Stimulated activated CD8-positive, alpha-beta memory T cell treated with anti-CD3 and anti-CD28 coated beads, Interleukin-12 subunit alpha, Interleukin-12 subunit beta, amount 100 ng/mL, for 24 hours (primary cell): ENCODE data around the gene ARHGEF11.

ENCODE experiments used
- DNase-seq: peaks from one replicate; pipeline ENCODE4 v3.0.0-alpha.2; 2020; ENCODE audit errors: extremely low read depth

The ARHGEF11 gene

DNA sequence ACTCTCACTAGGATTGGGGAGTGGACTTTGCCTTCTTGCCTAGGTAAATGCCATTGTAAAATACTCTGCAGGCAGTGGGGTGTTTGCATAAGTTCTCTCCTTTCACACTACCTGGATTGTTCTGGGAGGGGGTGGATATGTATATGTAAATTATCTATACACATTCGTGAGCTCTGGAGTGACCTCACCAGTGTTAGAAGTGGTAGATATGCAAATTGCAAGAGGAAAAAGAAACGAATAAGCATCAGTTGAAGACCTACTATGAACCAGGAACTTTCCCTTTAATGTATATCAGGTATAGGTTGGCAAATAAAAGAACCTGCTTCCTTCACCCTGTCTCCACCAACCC lies 1.5 kb upstream of the ARHGEF11 start:
- DNase-seq = no peak

DNA sequence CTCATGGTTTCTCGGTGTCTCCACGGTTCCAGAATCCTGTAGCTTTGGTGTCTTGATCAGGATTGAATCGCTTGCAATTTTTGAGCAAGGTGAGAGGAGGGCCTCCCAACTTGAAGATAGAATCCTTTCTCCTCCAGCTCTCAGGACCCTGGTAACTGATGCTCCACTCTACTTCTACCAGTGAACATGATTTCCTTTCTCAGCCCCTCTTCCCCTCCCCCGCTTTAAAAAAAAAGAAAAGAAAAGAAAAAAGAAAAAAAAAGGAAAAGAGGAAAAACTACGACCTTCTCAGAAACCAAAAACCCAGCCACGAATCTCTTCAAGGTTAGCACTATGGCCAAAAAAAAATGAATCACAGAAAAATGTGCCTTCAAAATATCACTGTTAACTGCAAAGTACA lies 1.2 kb downstream of the ARHGEF11 start:
- DNase-seq = no peak

DNA sequence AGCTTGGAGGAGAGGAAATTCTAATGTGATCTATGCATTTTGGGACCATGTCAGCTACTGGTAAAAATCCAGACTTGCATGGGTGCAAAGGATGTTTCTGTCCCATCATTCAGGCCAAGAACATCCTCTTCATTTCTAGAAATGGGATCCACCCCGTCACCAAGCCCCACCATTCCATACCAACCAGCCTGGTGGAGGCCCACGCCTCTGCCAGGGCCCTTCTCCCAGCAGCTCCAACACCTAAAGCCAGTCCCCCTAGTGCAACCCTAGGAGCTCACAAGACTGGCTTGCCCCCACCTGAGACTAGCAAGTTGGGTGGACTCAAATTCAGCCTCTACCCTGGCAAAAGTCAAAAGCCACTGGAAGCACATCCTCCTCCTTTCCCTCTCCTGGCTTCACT lies 1.9 kb downstream of the ARHGEF11 start:
- no peak for DNase-seq

DNA sequence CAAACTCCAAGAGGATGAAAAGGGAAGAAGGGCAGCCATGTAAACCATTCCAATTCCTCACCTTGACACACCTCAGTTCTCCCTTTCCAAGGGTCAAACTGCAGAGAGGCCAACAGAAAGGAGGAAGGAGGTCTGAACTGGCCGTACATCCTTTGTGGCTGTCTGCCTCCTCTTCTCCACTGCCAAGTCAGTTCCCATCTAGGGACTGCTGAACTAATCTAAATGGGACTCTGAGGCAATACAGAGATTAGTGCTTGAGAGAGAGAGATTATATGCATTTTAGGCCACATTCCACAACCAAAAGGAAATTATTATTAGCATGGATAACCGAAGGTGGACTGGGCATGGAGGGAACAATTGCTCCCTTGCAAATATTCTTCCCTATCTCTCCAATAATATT lies 2.7 kb downstream of the ARHGEF11 start:
- DNase-seq = no peak

DNA sequence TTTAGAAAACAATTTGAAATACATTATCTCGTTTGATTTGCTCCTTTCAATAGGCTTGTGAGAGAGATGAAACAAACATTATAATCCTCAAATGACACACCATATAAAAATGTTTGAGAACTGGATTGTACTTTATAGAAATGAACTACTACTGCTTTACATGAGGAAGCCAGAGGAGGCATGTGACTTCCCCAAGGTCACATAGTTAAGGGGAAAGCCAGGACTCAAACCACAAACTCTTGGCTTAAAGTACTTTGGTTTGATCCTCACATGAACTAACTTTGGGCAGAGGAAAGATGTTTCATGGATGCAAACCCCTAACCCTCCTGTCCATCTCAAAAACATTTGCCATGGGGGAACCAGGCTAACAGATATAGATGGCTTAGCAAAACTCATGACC lies 4.7 kb downstream of the ARHGEF11 start:
- no peak for DNase-seq

DNA sequence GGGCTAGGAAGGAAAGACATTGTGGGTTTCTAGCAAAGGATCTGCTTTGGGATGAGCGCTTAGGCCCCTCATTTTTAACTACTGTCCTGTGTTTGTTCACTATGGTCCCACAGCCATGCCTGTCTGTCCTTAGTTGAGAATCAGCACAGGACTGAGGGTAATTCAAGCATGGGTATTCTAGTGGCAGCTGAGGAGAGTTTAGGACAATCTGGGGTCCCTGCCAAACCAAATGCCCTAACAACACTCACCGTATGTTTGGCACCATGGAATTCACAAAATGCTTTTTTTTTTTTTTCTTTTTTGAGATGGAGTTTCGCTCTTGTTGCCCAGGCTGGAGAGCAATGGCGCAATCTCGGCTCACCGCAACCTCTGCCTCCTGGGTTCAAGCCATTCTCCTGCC lies 10.4 kb downstream of the ARHGEF11 start:
- no peak for DNase-seq

DNA sequence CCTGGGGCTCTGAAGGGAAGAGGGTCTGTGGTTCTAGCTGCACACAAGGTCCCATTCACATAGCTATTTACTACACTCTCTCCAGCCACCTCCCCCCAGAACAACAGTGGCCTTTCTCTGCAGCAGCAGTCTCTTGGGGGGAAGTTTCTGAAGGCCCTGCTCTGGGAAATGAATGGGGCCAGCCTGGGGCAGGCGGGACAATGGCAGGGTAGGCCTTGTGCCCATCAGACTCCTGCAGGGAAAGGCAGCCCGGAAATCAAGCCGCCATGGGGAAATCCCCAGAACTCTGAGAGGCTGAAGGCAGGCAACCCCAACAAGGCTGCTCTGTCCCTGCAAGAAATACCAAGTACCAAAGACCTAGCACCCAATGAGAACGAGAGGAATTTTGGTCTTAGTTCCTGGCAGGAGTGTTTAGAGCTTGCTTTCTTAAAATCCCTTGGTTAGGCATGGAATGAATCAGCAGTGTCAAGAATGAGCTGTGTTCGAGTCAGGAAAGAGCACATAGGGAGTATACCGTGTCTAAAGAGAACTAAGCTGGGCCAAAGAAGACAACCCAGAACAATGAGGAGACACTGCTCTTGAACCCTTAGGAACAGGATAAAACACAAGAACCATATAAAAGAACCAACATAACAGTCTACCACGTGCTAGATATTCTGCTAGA lies 11.3 kb downstream of the ARHGEF11 start:
- DNase-seq = no peak

DNA sequence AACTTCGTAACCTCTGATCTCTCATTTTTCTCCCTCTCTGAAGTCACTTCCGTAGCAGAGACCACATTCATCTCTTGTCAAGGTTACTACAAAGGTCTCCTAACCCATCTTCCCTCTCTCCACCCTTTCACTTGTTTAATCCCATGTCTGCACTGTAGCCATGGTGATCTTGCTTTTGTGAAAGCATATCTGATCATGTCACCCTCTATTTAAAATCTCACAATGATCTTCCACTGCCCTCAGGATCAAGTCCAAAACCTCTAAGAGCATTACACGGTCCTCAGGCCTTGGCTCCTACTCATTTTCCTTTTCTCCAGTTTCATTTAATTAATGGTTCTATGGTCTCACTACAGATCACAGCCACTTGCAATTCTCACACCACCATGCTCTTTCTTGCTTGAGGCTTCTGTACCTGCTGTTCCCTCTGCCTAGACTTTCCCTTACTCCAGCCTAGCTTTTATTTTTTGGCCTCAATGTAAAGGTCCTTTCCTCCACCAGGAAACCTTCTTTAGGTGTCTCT lies 12.1 kb downstream of the ARHGEF11 start:
- DNase-seq = no peak

DNA sequence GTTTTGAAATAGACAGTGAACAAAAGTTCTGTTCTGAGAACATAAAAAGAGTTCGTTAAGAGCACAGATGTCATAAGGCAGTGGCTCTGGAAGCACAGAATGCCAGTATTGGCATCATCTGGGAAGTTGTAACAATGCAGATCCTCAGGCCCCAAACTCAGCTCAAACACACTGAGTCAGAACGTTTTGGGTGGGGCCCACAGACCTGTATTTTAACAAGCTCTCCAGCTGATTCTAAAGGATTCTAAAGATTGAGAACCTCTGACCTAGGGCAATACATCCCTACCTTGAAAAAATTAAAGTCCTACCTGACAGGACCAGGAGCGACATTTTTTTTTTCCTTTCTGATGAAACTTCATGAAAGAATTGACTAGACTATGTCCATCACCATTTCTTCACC lies 13.2 kb downstream of the ARHGEF11 start:
- no peak for DNase-seq

DNA sequence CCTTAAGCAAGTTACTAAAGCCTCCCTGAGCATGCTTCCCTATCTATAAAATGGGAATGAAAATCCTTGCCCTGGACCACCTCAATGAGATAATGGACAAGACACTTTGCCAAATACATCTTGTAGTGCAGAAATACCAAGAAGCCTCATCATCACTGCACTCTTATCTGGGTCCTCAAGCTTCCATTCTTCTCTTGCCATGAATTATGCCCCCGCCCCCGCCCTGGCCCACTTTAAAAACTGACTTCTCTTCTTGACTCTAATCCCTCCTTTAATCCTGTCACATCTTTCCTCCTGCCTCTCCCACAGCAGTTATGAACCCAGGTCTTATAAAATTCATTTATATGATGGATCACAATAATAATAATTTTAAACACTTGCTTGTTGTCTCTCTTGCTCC lies 14.8 kb downstream of the ARHGEF11 start:
- no peak for DNase-seq

DNA sequence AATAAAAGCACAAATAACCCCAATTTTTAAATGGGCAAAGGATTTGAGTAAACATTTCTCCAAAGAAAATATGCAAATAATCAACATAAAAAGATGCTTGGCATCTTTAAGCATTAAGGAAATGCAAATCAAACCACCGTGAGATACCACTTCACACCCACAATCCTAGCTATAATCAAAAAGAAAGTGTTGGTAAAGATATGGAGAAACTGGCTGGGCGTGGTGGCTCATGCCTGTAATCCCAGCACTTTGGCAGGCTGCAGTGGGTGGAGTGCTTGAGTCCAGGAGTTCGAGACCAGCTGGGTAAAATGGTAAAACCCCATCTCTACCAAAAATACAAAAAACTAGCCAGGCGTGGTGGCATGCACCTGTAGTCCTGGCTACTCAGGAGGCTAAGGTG lies 16.9 kb downstream of the ARHGEF11 start:
- no peak for DNase-seq

DNA sequence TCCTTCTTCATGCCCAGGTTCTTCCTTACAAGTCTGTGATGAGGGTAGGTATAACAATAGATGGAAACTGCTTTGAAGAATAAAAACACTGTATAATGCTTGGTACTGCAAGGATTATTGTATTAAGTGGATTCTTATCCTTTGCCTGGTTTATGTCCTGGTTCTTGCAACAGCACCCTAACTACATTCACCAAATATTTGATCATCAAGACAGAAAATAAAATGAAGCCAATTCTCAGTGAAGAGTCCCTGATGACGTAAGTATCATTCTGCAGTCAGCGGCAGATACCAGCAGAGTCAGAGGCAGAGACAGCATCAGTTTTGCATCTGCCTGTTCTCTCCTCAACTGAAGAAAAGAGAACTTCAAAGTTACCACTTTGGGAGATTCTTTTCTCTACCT lies 19.7 kb downstream of the ARHGEF11 start:
- DNase-seq = no peak

DNA sequence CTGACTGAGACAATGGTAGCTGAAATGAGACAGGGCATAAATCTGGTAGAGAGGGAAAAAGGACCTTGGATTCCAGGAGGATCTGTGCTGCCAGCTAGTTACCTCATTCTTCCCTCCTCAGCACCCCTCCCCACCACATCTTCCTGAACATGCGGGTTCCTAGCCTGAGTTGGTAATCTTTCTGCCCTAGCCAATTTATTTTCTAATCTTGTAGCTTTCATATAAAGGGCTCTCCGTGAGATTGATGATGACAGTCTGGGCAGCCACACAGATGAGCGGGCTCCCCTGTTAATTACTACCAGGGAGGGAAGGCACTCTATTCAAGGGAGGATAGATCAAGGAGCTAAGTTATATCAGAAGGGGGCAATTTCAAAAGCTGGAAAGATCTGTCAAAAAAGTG lies 20.2 kb downstream of the ARHGEF11 start:
- no peak for DNase-seq

DNA sequence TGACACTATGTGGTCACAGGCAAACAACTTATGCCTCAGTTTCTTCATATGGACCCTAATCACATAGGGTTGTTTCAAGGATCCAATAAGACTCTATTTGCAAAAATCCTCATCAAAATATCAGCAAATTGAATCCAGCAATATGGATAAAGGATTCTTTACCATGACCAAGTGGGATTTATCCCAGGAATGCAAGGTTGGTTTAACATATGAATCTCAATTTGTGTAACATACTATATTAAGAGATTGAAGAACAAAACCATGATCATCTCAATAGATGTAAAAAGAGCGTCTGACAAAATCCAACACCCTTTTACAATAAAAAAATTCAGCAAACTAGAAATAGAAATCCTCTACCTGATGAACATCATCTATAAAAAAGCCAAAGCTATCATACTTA lies 23.9 kb downstream of the ARHGEF11 start:
- DNase-seq = no peak

DNA sequence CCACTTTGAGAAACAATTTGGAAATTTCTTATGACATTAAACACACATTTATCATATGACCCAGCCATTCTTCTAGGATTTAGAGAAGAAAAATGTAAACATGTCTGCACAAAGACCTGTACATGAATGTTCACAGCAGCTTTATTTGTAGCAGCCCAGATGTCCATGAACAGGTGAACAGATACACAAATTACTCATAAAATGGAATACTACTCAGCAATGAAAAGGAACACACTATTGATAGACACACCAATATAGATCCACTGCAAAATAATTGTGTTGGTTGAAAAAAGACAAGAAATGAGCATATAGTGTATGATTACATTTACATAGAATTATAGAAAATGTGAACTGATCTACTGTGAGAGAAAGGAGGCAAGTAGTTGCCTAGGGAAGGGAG lies 26.1 kb downstream of the ARHGEF11 start:
- no peak for DNase-seq

DNA sequence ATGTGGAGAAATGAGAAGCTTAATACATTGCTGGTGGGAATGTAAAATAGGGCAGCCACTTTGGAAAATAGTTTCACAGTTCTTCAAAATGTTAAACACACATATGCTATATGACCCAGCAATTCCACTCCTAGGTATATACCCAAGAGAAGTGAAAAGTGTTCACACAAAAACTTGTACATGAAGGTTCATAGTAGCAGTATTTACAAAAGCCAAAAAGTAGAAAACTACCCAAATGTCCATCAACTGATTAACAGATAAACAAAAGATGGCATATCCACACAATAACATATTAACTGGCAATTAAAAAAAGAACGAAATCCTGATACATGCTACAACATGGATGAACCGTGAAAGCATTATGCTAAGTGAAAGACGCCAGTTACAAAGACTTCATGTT lies 33.7 kb downstream of the ARHGEF11 start:
- DNase-seq = no peak

DNA sequence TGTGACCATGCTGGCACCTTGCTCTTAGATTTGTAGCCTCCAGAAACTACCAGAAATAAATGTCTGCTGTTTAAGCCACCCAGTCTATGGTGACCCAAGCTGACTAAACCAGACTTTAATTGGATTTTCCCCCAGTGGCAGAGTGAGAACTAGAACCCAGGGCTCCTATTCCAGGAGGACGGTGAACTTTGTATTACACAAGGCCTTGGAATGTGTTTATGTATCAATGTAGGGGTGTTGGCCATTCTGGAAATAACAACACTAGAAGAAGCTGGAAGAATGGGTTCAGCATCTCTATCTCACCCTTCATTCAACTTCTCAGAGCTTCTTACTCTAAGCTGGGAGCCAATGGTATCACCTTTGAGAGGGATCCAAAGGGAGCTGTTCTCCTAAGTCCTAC lies 37.0 kb downstream of the ARHGEF11 start:
- no peak for DNase-seq

DNA sequence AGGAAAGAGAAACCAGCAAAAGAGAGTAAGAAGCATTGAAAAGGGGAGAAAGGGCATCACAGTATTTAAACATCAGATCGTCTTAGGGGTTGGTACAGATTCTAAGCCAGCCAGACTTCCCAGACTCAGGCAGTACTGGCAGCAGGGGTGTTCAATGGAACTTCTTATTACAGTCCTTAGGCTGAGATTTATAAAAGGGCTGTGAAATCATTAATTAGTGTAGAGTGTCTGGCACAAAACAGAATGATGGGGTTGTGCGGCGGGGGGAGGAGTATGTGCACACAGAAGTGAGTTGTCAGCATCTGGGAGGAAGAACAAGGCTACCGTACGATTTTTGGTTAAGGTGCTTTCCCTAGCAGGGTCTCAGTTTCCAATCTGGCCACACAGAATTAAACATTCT lies 38.2 kb downstream of the ARHGEF11 start:
- no peak for DNase-seq

DNA sequence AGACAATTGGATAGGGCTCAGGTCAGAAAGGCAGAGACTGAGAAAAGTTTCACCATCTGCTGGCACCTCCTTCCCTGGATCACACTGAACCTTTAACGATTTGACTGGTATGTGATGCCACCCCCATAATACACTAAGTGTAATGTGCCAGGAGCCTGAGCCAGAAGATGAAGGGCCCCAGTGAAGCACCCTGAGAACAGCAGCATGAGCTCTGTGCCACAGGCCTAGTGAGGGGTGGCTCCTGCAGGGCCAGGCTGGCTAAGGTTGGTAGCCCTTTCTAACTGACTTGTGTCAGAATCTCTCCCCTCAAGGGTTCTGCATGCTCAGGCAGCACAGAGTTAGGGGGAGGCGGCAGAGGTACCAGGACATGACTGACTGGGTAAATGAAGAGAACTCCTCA lies 38.9 kb downstream of the ARHGEF11 start:
- no peak for DNase-seq

DNA sequence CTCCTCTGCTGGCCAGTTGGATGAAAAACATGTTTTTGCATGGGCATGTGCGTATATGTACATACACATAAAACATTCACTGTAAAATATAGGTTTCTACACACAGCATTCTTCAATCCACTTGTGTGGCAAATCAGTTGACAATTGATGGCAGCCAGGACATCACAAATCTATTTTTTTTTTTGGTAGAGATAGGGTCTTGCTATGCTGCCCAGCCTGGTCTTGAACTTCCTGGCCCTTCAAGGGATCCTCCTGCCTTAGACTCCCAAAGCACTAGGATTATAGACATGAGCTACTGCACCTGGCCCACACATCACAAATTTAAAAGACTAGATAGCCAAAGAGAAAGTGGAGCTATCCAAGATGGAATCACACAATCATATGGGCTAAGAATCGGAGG lies 39.6 kb downstream of the ARHGEF11 start:
- DNase-seq = no peak

DNA sequence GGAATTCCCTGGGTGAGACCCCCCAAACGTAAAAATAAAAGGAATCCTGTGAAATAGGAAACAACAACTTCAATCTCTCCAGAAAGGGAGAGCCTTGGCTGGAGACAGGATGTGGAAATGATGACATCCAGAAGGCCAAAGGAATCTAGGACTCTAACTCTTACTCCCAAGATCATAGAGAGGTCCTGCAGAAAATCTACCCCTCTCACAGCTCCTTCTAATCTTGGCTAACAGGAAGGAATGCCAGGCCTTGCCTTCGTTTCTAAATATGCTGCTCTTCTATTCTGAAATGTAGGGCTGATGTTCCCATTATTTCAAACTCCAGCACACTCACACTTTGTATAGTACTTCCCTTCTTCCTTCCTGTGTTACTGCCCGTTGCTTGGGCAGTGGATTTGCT lies 40.7 kb downstream of the ARHGEF11 start:
- no peak for DNase-seq

DNA sequence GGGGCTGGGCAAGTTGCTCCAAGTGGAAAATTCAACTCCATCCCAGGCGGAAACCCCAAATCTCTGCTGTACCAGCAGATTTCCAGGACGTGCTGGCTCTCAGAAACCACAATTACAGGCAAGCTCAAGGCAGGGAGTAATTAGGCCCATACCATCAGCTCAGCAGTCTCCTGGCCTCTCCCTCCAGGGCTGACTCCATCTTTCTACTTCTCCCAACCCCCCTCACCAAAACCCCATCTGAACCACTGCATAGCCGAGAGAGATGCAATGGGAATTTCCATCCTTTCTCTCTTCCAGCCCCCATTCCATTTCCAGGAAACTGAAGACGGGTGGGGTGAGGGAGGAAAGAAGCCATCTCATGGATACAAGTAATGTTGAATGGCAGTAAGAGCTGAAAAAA lies 41.2 kb downstream of the ARHGEF11 start:
- no peak for DNase-seq

DNA sequence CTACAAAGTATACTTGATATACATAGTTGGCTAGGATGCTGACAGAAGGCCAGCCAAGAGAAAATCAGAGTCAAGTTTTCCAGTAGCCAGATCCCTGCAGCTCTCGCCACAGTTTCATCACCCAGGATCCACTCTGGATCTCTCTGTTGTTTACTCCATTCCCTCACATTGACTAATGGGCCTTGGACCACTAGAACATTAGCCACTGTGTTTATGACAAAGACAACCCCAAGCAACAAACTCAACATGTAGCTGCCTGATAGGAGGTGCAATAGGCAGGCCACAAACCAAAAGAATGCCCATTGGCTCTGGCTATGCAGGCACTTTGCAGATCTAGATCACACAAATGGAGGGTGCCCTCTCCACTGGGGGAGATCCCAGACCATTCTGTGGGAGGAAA lies 44.2 kb downstream of the ARHGEF11 start:
- DNase-seq = no peak

DNA sequence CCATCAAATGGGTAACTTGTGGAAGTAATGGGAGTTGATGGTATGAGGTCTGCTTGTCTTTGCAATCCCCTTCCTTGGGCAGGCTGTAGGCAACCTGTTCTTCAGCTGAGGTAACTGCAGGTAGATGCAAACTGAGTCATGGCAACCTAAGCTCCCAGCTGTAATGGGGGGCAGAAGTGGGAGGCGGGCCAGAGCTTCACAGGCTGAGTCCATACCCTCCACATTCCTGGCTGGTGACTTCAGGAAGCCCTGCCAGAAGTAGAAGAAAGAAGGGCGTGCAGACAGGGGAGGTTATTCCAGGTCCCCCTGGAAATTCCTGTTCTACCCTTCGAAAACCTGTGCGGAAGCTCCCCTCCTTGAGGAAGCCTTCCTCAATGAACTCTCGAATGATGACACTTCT lies 44.9 kb downstream of the ARHGEF11 start:
- no peak for DNase-seq
